GM21515 (cell line): ENCODE results near the gene CITED2.
A peak's percentile ranks its signal among the peaks of the same experiment; 100 is the strongest.

Experiments used
- ATAC-seq: cut with Tn5 transposase; IDR thresholded peaks from one replicate; pipeline ENCODE4 v1.9.1; 2021; ENCODE audit not compliant: unreplicated experiment

CITED2 gene

GRCh38 chr6:139386404-139386803 lies 12.0 kb upstream of the CITED2 start:
- ATAC-seq: no peak

- ATAC-seq: no peak
Observed at GRCh38 chr6:139381216-139381865, 6.9 kb upstream of the CITED2 start.

- no peak for ATAC-seq
Observed at GRCh38 chr6:139380611-139381010, 6.2 kb upstream of the CITED2 start.

GRCh38 chr6:139380168-139380567 lies 5.7 kb upstream of the CITED2 start:
- ATAC-seq: no peak

- ATAC-seq: no peak
Observed at GRCh38 chr6:139378882-139379341, 4.5 kb upstream of the CITED2 start.

GRCh38 chr6:139378226-139378625 lies 3.8 kb upstream of the CITED2 start:
- ATAC-seq: no peak

- ATAC-seq: no peak
Observed at GRCh38 chr6:139376604-139377218, 2.3 kb upstream of the CITED2 start.

GRCh38 chr6:139376017-139376330 lies 1.5 kb upstream of the CITED2 start:
- no peak for ATAC-seq

- peak; percentile 65 for ATAC-seq
Observed at GRCh38 chr6:139375226-139376016, 973 bp upstream of the CITED2 start.

- peak; percentile 4 for ATAC-seq
Observed at GRCh38 chr6:139373928-139374356, 506 bp downstream of the CITED2 start.

- peak; percentile 32 for ATAC-seq
Observed at GRCh38 chr6:139373154-139373927, 1.1 kb downstream of the CITED2 start.

GRCh38 chr6:139372326-139373153 lies 1.9 kb downstream of the CITED2 start:
- ATAC-seq: no peak

- ATAC-seq: no peak
Observed at GRCh38 chr6:139371421-139372203, 2.8 kb downstream of the CITED2 start.

GRCh38 chr6:139370999-139371345 lies 3.5 kb downstream of the CITED2 start:
- ATAC-seq: no peak

GRCh38 chr6:139370283-139370998 lies 4.0 kb downstream of the CITED2 start:
- ATAC-seq: no peak

GRCh38 chr6:139369568-139370282 lies 4.7 kb downstream of the CITED2 start:
- ATAC-seq: no peak

GRCh38 chr6:139369068-139369467 lies 5.4 kb downstream of the CITED2 start:
- ATAC-seq: no peak

- no peak for ATAC-seq
Observed at GRCh38 chr6:139368661-139369060, 5.8 kb downstream of the CITED2 start.
